ENCODE results near the gene POLR3B.

The POLR3B gene

DNA sequence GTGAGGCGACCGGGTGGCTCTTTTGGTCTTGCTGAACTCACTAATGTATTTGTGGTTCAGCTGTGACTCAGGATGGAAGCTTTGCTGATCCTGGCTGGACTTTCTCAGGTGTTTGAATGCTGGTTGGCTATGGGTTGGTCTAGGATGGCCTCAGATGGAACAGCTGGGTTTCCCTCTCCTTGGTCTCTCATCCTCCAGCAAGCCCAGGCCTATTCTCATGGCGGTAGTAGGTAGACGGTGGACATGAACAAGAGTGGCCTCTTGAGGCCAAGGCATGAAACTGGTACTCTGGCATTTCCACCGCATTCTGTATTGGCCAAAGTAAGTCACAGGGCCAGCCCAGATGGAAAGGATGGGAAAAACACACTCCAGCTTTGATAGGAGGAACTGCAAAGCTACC, 11.8 kb upstream of the POLR3B start:
- Histone ChIP-seq H3K36me3 (ENCODE audit: control insufficient read depth, insufficient read depth, low read length) (no peaks in the 10 kb centered on the region), H3K27ac (no peak overlapping the region), H3K27me3 (ENCODE audit: control insufficient read depth, insufficient read depth, low read length) (no peaks in the 10 kb centered on the region), H3K4me2 (ENCODE audit: low read length) (no peak overlapping the region), H2AFZ (no peak overlapping the region), H3K9me3 (ENCODE audit: control insufficient read depth, low read length) (no peaks in the 10 kb centered on the region), H3K4me3 (ENCODE audit: low read depth, low read length) (peak overlapping the region; percentile 7), H3K4me1 (peaks cover 11% of the 10 kb centered on the region), H3K79me2 (no peaks in the 10 kb centered on the region), H3K9ac (no peak overlapping the region)
- peak; percentile 65 for TF ChIP-seq CTCF (IDR thresholded peaks at IDR 0.05)

GRCh38 chr12:106348411-106348810, 9.1 kb upstream of the POLR3B start:
- Histone ChIP-seq H3K36me3 (ENCODE audit: control insufficient read depth, insufficient read depth, low read length) (no peaks in the 10 kb centered on the region), H3K4me2 (ENCODE audit: low read length) (no peak overlapping the region), H3K4me3 (ENCODE audit: low read depth, low read length) (no peak overlapping the region), H3K9me3 (ENCODE audit: control insufficient read depth, low read length) (no peaks in the 10 kb centered on the region), H3K79me2 (no peaks in the 10 kb centered on the region), H3K27ac (no peak overlapping the region), H2AFZ (no peak overlapping the region), H3K4me1 (no peaks in the 10 kb centered on the region), H3K27me3 (ENCODE audit: control insufficient read depth, insufficient read depth, low read length) (no peaks in the 10 kb centered on the region), H3K9ac (no peak overlapping the region)
- no peak for TF ChIP-seq CTCF (IDR thresholded peaks at IDR 0.05)

DNA sequence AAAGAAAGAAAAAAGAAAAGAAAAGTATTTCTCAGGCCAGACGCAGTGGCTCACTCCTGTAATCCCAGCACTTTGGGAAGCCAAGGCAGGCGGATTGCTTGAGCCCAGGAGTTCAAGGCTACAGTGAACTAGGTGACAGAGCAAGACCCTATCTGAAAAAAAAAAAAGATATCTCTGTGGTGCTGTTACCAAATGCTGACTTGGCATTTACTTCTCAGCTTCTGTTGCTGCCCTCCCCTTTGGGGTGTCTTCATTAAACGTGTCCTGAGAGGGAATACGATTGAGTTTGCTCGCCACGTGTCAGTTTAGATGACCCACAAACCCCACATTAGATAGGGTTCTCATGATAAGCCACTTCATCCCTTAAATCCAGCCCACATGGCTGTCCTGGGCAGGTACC, 4.4 kb upstream of the POLR3B start:
- no peak for TF ChIP-seq CTCF (IDR thresholded peaks at IDR 0.05)
- Histone ChIP-seq H2AFZ (no peak overlapping the region), H3K27me3 (ENCODE audit: control insufficient read depth, insufficient read depth, low read length) (no peaks in the 10 kb centered on the region), H3K9ac (no peak overlapping the region), H3K36me3 (ENCODE audit: control insufficient read depth, insufficient read depth, low read length) (no peaks in the 10 kb centered on the region), H3K4me1 (peaks cover 2% of the 10 kb centered on the region), H3K27ac (no peak overlapping the region), H3K4me2 (ENCODE audit: low read length) (no peak overlapping the region), H3K79me2 (no peaks in the 10 kb centered on the region), H3K9me3 (ENCODE audit: control insufficient read depth, low read length) (no peaks in the 10 kb centered on the region), H3K4me3 (ENCODE audit: low read depth, low read length) (no peak overlapping the region)

DNA sequence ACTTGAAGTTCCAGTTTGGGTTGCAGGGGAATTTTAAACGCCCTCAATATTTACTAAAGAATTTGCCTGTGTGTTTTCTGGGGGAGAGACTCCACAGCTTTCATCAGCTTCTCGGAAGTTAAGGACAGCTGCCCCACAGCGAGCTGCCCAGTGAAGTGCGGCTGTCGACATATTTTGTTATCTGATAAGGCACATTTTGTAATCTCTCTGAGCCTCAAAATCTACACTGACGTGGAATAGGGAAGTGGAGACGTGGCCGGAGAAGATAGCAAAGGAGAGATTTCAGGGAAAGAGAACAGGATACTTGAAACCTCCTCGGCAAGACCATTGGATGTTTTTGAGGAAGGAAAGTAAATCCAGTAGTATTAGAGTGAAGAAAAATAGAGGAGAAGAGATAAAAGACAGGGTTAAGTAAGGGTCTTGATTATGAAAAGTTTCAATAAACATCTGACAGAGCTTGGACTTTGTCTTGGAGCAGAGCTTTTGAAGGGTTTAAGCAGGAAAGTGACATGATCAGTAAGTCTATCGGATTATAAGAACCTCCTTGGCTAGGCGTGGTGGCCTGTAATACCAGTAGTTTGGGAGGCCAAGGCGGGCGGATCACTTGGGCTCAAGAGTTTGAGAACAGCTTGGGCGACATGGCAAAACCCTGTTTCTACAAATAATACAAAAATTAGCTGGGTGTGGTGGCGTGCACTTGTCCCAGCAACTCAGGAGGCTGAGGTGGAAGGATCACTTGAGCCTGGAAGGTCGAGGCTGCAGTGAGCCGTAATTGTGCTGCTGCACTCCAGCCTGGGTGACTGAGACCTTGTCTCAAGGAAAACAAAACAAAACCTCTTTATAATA, 1.1 kb downstream of the POLR3B start:
- H3K36me3 ChIP-seq (ENCODE audit: control insufficient read depth, insufficient read depth, low read length): no peaks in the 10 kb centered on the region
- H3K27ac ChIP-seq: peak overlapping the region; percentile 93
- H3K9ac ChIP-seq: no peak overlapping the region
- H2AFZ ChIP-seq: peak overlapping the region; percentile 92
- peak overlapping the region; percentile 96 for H3K4me3 ChIP-seq (ENCODE audit: low read depth, low read length)
- H3K79me2 ChIP-seq: peaks cover 23% of the 10 kb centered on the region
- no peaks in the 10 kb centered on the region for H3K9me3 ChIP-seq (ENCODE audit: control insufficient read depth, low read length)
- H3K4me2 ChIP-seq (ENCODE audit: low read length): peak overlapping the region; percentile 66
- peaks cover 2% of the 10 kb centered on the region for H3K4me1 ChIP-seq
- TF ChIP-seq CTCF (IDR thresholded peaks at IDR 0.05): no peak
- H3K27me3 ChIP-seq (ENCODE audit: control insufficient read depth, insufficient read depth, low read length): no peaks in the 10 kb centered on the region

Measured in parathyroid adenoma (tissue), 2 donors.